ENCODE measurements around the gene OSTC.
"Not testable (repeated sequence)": the region's sequence is repeated elsewhere in the genome, so short reads cannot be mapped to it uniquely, and the experiment has no call there.

OSTC gene

DNA sequence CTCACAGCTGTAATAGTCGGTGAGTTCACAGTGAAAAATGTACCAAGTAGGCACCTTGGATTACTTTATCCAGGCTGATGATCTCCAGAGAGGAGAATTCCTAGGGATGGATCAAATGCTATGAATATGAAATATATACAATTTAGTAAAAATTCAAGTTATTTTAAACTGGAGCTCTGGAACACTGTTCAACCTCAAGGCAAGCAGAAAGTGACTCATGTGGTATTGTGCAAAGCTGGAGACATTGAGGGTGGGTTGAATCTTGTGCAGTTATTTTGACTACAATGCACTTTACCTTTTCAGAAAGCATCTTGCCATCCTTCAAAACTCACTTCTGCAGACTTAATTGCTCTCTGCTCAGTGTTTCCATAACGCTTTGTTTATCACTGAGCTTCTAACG, 43.4 kb downstream of the OSTC start:
- Mint-ChIP-seq H3K4me3 (no peak overlapping the region), H3K9me3 (no peaks in the 10 kb centered on the region), H3K36me3 (no peaks in the 10 kb centered on the region), H3K4me1 (no peaks in the 10 kb centered on the region), H3K27ac (no peak overlapping the region)
- no peak for ATAC-seq
- DNase-seq (ENCODE audit: low spot score in 2 of 2) = no peak

DNA sequence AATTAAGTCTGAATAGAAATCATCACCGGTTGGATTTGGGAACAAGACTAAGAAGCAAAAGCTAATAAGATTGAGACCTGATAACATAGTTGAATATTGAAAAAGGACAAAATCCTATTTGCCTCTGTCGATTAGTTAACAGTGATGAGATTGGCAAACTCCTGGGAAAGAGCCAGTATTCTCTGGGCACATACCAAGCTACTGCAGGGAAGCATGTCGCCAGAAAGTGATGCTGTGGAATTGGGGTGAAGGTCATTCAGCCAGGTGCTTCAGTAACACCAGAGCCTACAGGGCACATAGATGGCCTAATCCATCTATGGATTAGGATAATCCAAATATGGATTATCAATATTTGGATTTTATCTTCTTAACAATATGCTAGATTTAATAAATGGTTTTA, 44.0 kb downstream of the OSTC start:
- no peaks in the 10 kb centered on the region for H3K36me3 Mint-ChIP-seq
- H3K4me1 Mint-ChIP-seq = no peaks in the 10 kb centered on the region
- DNase-seq (ENCODE audit: low spot score in 2 of 2) (no peak), ATAC-seq (no peak)
- H3K4me3 Mint-ChIP-seq = no peak overlapping the region
- H3K9me3 Mint-ChIP-seq = no peaks in the 10 kb centered on the region
- no peak overlapping the region for H3K27ac Mint-ChIP-seq

DNA sequence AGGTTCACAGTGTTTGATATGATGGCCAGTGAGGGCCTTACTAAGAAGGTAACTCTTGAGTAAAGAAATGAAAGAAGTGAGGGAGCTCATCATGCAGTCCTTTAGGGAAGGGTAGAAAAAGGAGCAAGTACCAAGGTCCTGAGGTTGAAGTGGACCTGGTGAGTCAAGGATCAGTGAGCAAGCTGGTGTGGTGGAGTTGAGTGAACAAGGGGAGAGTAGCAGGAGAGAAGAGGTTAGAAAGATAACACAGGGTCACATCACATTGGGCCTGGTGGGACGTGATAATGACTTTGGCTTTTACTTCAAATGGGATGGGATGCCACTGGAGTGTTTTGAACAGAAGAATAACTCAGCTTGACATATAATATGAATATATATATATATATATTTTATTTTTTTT, 44.7 kb downstream of the OSTC start:
- ATAC-seq = no peak

DNA sequence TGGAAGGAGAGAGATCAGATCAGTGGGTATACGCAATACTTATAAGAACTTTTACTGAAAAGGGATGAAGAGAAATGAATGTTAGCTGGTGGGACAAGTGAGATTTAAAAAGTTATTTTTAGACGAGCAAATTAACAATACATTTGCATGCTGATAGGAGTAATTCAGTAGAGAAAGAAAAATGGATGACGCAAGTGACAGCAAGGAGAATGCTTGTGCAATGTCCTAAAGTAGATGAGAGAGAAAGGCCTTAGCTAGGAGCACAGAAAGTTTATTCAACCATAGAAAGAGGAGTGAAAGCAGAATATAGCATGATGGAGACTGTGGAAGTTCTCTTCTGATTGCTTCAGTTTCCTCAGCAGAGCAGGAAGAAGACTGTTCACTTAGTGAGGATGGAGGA, 45.8 kb downstream of the OSTC start:
- Mint-ChIP-seq H3K4me1 (no peaks in the 10 kb centered on the region), H3K36me3 (no peaks in the 10 kb centered on the region), H3K27ac (no peak overlapping the region), H3K9me3 (no peaks in the 10 kb centered on the region), H3K4me3 (no peak overlapping the region)
- DNase-seq (ENCODE audit: low spot score in 2 of 2) (no peak), ATAC-seq (no peak)

More for the DNA sequence above, 44.7 kb downstream of the OSTC start:
- Mint-ChIP-seq H3K9me3 (no peaks in the 10 kb centered on the region), H3K4me1 (no peaks in the 10 kb centered on the region), H3K4me3 (no peak overlapping the region), H3K36me3 (no peaks in the 10 kb centered on the region), H3K27ac (no peak overlapping the region)
- no peak for DNase-seq (ENCODE audit: low spot score in 2 of 2)

DNA sequence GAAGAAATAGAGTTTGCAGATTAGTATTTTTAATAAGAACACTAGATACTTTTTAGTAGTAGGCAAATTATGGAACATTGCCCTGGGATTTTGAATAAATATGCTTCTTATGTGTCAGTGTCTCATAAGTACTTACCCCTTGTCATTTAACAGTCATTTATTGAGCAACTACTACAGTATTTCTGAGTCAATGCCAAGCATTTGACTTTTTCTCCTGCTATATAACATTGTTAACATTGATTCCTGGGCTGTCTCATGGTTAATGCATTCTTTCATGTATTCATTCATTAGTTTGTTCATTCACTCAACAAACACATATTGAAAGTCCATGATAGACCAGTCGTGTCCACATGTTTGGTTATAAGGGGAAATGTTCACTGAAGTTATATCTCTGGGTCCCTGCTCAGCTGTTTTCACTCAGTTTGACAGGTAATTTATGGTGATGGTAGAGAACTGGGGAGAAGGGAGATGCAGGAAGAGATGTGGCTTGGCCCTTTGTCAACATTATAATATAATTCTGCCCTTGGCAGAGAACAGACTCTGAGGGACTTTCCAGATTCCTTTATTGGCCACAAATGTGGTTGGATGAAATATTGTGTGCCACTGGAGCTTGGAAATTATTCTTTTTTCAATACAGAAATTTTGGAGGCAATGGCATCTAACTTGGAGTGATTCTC, 49.8 kb downstream of the OSTC start:
- Mint-ChIP-seq H3K27ac (no peak overlapping the region), H3K9me3 (no peaks in the 10 kb centered on the region)
- ATAC-seq = no peak

DNA sequence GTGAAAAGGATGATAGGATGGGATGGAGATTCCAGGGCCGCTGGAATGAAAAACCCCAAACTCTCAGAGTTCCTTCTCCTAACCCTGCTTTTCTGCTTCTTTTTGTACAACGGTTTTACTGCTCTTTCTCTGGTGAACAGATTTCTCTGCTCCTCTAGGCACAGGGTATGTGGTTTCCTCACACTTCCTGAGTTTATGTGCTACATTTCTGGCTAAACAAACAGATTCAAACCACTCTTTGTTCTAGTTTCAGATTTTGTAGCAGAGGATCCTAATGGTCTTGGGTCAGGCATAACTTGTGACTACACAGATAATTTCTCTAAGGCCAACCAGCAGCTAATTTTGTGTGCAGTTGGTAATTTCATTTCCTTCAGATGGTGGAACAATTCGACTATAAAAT, 52.6 kb downstream of the OSTC start:
- H3K9me3 Mint-ChIP-seq = no peaks in the 10 kb centered on the region
- no peak for DNase-seq (ENCODE audit: low spot score in 2 of 2)

More for the DNA sequence above, 49.8 kb downstream of the OSTC start:
- no peaks in the 10 kb centered on the region for H3K36me3 Mint-ChIP-seq
- H3K4me1 Mint-ChIP-seq = peaks cover 16% of the 10 kb centered on the region
- no peak overlapping the region for H3K4me3 Mint-ChIP-seq
- DNase-seq (ENCODE audit: low spot score in 2 of 2) = no peak

DNA sequence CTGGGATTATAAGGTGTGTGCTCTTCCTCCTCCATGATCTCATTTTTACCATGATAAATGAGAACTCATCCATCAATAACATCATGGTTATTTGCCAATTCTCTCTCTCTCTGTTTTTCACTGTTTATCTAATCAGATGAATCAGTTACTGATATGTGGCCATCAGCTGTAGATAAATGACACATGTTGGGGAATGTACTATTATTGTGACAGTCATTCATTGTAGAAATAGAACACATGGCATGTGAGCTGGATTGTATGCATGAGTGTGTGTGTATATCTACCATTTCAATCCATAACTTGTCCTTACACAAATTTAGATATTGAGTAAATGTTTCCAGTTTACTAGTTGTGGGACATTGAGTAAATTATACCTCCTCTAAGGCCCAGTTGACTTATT, 53.0 kb downstream of the OSTC start:
- H3K4me3 Mint-ChIP-seq = no peak overlapping the region

More for the DNA sequence above, 52.6 kb downstream of the OSTC start:
- peak; percentile 46 for ATAC-seq
- no peaks in the 10 kb centered on the region for H3K36me3 Mint-ChIP-seq
- peak overlapping the region; percentile 63 for H3K27ac Mint-ChIP-seq
- H3K4me3 Mint-ChIP-seq = no peak overlapping the region
- peaks cover 16% of the 10 kb centered on the region for H3K4me1 Mint-ChIP-seq

DNA sequence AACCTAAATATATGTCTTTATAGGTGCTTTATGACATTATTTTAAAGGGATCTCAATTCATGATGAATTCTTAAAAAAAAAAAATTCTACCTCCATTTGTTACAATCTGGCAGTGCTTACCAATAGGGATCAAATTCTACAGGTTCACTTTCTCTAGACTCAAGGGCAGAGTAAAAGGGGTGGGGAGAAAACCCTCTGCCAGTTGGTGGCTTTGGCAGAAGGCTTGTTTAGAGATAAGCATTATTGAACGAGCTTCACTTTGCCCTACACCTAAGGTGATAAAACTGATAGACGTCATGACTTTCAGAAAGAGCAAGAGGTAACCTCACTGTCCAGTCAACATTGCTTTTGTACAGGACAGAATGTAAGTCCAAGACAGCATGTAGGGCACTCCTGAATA, 53.6 kb downstream of the OSTC start:
- ATAC-seq = no peak
- no peak for DNase-seq (ENCODE audit: low spot score in 2 of 2)
- Mint-ChIP-seq H3K9me3 (no peaks in the 10 kb centered on the region), H3K4me1 (peaks cover 16% of the 10 kb centered on the region), H3K27ac (no peak overlapping the region), H3K4me3 (no peak overlapping the region), H3K36me3 (no peaks in the 10 kb centered on the region)

More for the DNA sequence above, 53.0 kb downstream of the OSTC start:
- peak; percentile 66 for ATAC-seq
- Mint-ChIP-seq H3K4me1 (peaks cover 16% of the 10 kb centered on the region), H3K27ac (peak overlapping the region; percentile 63), H3K36me3 (no peaks in the 10 kb centered on the region), H3K9me3 (no peaks in the 10 kb centered on the region)
- no peak for DNase-seq (ENCODE audit: low spot score in 2 of 2)

DNA sequence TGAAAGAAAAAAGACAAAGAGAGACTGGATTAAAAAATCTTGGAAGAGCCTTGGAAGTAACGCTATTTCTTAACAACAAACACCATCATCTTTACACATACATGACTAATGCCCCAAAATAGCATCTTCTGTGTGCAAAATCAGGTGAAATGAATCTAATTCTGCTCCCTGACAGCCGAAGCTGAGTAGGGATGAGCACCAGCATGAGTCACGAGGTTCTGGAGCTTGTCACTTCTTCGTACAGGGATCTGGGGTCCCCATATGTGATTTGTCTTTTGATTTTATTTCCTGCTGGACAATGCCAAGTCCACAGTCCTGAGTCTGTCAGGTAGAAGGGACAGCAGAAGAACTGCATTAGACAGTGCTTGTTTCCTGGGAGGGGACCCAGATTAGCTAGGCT, 55.9 kb downstream of the OSTC start:
- Mint-ChIP-seq H3K36me3 (no peaks in the 10 kb centered on the region), H3K9me3 (no peaks in the 10 kb centered on the region), H3K27ac (no peak overlapping the region), H3K4me3 (no peak overlapping the region), H3K4me1 (peaks cover 16% of the 10 kb centered on the region)
- no peak for DNase-seq (ENCODE audit: low spot score in 2 of 2)
- no peak for ATAC-seq

DNA sequence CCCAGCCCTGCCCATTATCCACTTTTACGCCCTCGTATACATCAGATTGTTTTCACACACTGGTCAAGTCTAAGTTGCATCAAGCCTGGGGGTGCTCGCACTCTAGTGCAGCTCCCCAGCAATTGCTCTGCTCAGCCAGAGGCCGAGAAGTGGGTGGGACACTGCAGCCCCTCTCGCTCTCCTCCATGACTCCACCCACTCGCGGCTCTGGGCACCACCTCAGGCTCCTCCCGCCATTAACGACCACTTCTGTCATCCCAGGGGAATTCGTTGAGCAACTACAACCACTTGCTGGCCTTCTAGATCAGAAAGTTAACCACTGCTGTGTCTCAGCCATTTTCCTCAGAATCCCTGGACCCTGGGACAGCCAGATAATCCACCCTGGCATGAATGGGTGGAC, 58.8 kb downstream of the OSTC start:
- no peak overlapping the region for H3K4me3 Mint-ChIP-seq
- ATAC-seq = no peak
- no peak overlapping the region for H3K27ac Mint-ChIP-seq
- no peaks in the 10 kb centered on the region for H3K9me3 Mint-ChIP-seq
- no peak for DNase-seq (ENCODE audit: low spot score in 2 of 2)
- no peaks in the 10 kb centered on the region for H3K4me1 Mint-ChIP-seq
- no peaks in the 10 kb centered on the region for H3K36me3 Mint-ChIP-seq

DNA sequence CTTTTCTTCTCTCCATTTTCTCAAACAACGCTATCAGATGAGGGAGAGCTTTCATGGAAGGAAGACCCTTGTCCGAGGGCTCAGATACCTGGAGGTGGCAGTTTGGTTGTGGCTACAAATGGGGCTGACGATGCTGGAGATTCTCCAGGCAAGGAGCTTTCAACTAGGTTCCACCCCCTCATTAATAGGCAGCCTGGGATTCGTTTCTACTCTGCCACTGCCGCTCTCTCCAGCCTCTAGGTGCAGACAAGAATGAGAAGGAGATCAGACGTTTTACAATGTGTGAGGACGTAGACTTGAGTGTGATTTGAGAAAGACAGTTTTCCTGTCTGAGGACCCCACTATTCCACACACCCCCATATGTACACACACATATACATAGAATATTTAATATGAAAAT, 59.3 kb downstream of the OSTC start:
- DNase-seq (ENCODE audit: low spot score in 2 of 2) (no peak), ATAC-seq (no peak)
- no peak overlapping the region for H3K27ac Mint-ChIP-seq
- H3K9me3 Mint-ChIP-seq = no peaks in the 10 kb centered on the region
- H3K36me3 Mint-ChIP-seq = no peaks in the 10 kb centered on the region
- H3K4me3 Mint-ChIP-seq = no peak overlapping the region
- no peaks in the 10 kb centered on the region for H3K4me1 Mint-ChIP-seq

DNA sequence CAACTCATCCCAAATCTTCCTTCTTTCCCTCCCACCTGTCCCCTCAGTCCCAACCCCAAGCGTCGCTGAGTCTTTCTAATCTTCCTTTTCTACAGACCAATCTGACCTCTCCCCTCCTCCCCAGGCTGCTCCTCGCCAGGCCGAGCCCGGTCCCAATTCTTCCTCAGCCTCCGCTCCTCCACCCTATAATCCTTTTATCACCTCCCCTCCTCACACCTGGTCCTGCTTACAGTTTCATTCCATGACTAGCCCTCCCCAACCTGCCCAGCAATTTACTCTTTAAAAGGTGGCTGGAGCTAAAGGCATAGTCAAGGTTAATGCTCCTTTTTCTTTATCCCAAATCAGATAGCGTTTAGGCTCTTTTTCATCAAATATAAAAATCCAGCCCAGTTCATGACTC, 60.2 kb downstream of the OSTC start:
- not testable (repeated sequence) for H3K27ac Mint-ChIP-seq, ATAC-seq

DNA sequence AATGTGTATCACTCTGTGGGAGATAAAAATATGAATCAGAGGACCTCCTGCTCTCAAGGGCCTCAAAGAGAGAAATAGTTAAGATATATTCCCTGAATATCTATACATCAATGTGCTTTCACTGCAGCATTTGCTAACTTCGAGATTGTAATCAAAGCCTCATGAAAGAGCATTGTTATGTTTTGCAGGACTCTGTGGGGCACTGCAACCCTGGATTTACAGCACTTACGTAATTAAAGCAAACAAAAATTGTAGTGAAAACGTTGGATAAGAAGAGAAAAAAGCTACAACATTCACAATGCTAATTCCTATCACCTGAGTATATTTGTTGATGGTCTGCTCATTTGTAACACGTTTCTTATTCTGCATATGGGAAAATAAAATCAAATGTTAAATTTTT, 64.5 kb downstream of the OSTC start:
- Mint-ChIP-seq H3K4me3 (no peak overlapping the region), H3K9me3 (no peaks in the 10 kb centered on the region), H3K27ac (no peak overlapping the region), H3K4me1 (no peaks in the 10 kb centered on the region), H3K36me3 (no peaks in the 10 kb centered on the region)
- no peak for DNase-seq (ENCODE audit: low spot score in 2 of 2)
- ATAC-seq = no peak

More for the DNA sequence above, 60.2 kb downstream of the OSTC start:
- H3K9me3 Mint-ChIP-seq; H3K4me3 Mint-ChIP-seq; H3K4me1 Mint-ChIP-seq; DNase-seq (ENCODE audit: low spot score in 2 of 2); H3K36me3 Mint-ChIP-seq: not testable (repeated sequence)

DNA sequence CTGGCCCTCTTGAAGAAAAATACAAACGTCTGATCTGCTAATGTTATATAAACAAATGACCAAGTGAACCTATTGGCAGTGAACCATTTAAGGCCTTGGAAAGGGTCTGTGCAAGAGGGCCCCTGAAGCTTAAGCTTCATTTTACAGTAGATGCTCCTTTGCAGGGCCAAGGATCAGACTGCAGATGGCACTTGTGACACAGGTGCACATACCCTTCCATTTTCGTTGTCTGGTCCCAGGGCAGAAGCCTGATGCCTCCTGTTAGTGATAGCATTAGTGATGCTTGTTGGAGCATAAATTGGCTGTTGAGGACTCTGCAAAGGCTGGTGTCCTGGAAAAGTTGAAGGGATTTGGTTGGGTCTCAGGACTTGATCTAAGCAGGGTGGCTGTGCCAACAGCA, 65.9 kb downstream of the OSTC start:
- Mint-ChIP-seq H3K4me1 (no peaks in the 10 kb centered on the region), H3K36me3 (no peaks in the 10 kb centered on the region), H3K4me3 (no peak overlapping the region), H3K9me3 (no peaks in the 10 kb centered on the region), H3K27ac (no peak overlapping the region)
- ATAC-seq = no peak
- DNase-seq (ENCODE audit: low spot score in 2 of 2) = no peak

DNA sequence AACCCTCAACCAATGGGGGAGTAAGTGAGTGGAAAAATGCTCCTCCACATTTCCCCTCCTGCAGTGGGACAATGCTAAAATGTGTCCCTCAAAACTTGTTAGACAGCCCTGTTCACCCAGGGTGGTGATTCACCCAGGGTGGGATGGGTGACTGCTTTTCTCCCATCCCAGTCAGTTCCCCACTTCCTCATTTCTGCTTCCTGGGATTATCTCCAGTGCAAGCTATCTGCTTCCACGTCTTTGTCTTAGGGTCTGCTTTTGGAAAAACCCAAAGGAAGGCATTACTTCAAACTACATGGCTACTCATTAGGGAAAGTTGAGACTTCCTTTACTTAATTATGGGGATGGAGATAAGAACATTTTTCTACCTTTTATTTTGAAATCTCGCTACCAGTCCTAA, 67.0 kb downstream of the OSTC start:
- ATAC-seq (no peak), DNase-seq (ENCODE audit: low spot score in 2 of 2) (no peak)
- H3K36me3 Mint-ChIP-seq = no peaks in the 10 kb centered on the region
- no peaks in the 10 kb centered on the region for H3K4me1 Mint-ChIP-seq
- no peak overlapping the region for H3K27ac Mint-ChIP-seq
- no peak overlapping the region for H3K4me3 Mint-ChIP-seq
- H3K9me3 Mint-ChIP-seq = no peaks in the 10 kb centered on the region
